Measurements from ENCODE around the gene UVSSA.

Gene UVSSA, protein sequence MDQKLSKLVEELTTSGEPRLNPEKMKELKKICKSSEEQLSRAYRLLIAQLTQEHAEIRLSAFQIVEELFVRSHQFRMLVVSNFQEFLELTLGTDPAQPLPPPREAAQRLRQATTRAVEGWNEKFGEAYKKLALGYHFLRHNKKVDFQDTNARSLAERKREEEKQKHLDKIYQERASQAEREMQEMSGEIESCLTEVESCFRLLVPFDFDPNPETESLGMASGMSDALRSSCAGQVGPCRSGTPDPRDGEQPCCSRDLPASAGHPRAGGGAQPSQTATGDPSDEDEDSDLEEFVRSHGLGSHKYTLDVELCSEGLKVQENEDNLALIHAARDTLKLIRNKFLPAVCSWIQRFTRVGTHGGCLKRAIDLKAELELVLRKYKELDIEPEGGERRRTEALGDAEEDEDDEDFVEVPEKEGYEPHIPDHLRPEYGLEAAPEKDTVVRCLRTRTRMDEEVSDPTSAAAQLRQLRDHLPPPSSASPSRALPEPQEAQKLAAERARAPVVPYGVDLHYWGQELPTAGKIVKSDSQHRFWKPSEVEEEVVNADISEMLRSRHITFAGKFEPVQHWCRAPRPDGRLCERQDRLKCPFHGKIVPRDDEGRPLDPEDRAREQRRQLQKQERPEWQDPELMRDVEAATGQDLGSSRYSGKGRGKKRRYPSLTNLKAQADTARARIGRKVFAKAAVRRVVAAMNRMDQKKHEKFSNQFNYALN

DNA sequence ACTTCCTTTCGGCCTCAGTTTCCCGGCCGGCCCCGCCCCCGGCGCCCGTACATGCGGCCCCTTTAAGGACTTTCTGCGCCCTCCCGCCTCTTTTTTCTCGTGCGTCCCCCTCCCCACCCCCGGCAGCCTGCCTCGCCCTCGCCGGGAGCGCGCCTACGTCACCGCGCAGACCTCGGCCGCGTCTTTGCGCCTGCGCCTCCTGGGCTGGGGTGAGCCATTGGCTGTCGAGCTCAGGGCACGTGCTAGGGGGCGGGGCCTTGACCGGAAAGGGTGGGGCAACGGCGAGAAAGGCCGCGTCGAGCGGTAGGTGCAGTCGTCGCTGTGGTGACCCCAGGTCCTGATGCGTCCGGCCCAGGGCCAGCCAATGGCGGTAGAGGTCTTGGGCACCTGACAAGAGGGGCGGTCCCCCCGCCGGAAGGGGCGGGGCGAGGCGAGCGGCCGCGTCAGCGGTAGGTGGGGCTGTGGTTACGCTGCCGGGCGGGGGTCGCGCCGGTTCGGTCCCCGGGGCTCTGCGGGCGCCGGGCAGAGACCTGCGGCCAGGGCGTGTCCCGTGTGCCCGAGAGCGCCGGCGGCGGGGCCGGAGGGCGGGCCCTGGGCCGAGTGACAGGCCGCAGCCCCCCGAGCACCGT lies at the start of gene UVSSA:
Gene UVSSA (plus strand): TSS at position 428 of the 629 bp plus-strand sequence. CDS start 884 bp downstream, outside the sequence.
- DNase-seq (ENCODE audit: low read depth) = peak; percentile 100

DNA sequence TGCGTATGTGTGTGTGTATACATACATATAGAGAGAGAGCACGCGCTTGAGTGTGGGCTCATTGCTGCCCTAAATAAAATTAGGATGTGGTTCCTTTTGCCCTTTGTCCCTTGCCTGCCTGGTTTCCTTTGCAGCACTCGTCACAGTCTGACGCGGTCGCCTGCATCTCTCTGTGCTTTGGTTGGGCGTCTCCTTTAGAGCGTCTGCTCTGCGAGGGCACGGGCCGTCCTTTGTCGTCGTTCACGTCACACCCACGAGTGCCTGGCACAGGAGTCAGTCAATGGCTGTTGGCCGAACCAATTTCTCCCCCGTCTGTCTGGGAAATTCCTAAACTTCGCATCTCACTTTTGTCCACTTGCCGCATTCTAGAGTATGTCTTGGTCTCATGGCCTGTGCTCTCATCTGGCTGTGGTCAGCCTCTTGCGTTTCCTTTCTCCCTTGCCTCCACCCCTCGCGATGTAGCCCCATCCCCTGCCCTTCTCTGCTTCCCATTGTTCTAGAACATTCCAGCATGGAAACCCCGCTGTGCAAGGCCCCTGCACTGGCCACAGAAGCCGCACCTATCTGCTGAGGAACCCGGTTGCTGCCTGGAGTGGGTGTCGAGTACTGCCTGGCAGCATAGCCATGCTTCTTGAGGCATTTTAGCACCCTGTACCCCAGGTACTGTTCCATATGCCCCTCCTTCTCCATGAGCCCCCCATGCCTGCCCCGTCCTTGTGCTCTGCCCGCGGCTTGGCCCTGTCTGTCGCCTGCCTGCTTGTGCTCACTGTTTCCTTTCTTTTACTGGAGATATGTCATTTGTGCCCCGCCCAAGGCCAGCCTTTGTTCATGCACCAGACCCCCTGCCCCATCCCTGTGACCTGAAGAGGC lies 49.3 kb upstream of the UVSSA start:
- no peak for DNase-seq (ENCODE audit: low read depth)

DNA sequence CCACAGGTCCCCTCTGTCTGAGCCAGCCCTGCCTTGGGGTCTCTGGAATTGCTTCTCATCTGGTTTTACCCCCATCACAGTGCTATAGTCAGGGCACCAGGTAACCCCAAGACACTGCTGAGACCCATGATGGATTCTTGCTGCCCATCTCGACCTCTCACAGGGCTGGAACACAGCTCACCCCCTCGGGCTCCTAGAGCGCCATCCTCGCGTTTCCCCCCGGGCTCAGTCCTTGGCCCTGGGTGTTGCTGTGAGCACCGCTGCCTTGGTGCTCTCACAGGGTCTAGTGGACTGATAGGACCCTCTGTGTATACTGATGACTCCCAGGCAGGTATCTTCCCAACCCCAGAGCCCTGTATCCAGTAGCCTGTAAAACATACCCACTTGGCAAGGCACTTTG lies 48.5 kb upstream of the UVSSA start:
- DNase-seq (ENCODE audit: low read depth) = no peak

DNA sequence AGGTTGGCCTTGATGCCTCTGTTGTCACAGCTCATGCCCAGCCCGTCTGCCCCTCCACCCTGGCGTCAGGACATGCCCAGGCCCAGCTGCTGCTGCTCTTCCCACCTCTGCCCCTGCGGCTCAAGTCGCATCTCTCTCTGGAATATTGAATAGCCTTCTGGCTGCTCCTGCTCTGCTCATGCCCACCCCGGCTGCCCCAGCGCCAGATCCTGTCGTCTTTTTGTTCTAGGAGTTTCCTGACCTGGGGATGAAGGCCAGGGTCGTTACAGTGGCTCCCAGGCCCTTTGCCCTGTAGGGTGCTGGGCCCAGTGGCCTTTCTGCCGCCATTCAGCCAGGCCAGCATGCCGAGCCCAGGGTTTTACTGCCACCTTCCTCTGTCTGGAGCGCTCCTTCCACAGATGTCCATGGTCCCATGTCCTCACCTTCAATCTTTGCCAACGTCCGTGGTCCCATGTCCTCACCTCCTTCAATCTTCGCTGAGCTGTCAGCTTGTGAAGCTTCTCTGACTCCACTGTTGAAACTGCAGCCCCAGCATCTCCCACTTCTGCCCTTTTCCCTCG lies 47.6 kb upstream of the UVSSA start:
- no peak for DNase-seq (ENCODE audit: low read depth)

DNA sequence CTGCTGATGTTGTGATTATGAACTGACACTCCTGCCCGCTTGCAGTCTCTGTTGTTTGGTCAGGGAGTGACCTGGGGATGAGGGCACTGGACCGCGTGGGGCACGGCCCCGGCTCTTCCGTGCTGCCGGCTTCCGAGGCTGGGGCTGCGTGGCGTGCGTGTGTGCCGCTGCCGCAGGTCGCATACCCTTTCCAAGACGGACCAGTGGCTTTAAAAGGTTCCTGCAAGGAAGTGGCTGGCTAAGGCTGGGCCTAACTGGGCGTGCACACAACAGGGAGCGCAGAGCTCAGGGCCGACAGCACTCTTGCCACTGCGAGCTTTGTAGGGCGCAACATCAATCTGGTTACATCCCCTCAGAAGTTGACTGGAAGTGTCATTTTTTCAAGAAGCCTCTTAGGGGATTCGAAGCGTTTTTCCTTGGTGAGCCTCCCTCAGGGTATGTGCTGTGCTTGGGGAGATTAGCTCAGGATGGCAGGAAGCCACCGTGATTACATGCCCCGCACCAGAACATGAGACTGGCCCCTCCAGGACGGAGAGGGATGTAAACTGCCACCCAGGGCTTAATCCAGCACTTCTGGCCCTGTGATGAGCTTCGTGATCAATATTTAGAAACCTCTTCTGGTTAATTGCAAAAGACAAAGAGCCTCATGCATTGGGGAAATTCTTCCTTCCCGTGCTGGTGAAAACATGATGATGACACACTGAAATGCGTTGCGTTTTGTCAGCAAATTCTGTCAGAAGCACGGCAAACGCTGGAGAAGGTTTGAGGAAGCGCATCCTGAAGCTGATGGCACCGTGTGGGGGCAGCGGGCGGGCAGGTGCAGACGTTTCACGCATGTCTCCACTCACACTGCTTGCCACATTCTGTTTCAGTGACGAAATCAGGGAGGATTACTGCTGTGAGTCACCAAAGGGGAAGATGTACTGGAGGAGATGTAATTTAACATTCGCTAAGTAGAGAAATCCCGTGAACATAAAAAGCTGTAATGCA lies 46.2 kb upstream of the UVSSA start:
- peak; percentile 54 for DNase-seq (ENCODE audit: low read depth)

DNA sequence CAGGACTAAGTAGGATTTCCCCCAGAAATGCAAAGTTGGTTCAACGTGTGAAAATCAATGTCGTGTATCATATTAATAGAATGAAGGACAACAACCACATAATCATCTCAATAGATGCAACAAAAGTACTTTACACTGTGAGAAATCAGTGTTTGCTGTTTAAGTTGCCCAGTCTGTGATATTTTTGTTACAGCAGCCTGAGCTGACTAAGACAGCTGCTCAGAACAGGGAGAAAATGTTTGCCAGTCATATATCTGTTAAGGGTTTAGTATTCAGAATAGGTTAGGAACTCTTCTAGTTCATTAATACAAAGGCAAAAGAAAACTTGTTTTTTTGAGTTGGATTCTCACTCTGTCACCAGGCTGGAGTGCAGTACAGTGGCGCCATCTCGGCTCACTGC lies 44.8 kb upstream of the UVSSA start:
- DNase-seq (ENCODE audit: low read depth) = no peak

DNA sequence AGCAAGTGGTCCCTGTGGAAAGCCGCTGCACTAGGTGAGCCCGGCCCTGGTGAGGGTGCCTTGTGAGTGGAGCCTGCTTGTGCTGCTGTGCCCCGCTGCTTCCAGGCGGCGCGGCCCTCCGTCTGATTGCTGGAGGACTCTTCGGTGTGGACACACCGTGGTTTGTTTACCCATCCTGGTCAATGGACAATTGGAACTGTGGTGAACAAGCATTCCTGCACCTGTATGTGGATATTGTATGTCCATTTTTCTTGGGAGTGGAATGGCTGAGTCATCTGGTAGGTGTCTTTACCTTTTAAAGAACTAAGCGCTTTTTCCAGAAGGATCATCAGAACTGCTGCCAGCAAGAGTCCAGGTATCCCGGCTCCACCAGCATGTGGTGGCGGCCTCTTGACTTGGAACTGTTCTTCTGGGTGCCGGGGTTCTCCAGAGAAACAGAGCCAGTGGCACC lies 41.7 kb upstream of the UVSSA start:
- no peak for DNase-seq (ENCODE audit: low read depth)

DNA sequence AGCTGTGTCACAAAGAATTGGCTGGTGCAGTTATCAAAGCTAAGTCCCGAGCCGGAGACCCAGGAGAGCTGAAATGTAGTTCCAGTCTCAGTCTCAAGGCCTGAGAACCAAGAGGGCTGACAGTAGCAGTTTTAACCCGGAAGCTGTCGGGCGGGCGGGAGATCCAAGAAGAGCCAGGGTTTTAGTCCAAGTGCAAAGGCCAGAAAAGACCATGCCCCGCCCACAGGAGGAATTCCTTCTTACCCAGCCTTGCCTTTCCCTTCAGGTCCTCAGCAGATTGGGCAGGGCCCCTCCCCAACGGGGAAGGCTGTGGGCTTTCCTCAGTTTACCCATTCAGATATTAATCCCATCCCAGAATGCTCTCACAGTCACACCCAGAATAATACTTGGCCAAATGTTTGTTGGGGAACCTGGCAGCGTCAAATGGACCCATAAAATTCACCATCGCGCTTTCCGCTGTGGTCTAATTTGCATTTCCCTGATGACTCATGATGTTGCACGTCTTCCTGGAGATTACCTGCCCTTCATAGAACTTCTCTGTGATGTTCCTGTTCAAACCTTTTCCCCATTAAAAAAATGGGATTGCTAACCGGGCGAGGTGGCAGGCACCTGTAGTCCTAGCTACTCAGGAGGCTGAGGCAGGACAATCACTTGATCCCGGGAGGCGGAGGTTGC lies 41.1 kb upstream of the UVSSA start:
- no peak for DNase-seq (ENCODE audit: low read depth)

DNA sequence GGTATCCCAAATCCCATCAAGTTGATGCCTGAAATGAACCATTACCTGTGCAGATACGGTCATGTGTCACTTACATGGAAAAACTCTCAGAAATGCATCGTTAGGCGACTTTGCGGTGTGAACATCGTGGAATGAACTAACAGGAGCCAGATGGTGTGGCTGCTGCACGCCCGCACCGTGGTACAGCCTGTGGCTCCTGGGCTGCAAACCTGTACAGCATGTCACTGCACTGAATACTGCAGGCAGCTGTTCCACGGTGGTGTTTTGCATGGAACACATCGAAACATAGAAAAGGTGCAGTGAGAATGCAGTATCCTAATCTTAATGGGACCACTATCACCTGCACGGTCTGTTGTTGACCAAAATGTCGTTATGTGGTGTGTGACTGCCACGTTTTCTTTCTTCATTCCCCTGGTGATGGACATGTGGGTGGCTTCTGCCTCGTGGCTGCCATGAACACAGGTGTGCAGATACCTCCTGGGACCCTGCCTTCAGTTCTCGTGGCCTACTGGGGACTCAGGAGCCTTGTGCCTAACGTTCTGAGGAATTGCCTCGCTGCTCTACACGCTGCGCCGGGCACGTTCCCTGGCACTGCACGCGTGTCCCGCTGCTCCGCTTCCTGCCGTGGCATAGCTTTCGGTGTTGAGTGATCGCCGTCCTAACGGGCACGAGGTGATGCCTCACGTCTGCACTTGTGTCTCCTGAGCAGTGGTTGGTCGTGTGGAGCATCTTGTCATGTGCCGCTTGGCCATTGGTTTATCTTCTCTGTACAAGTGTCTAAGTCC lies 38.9 kb upstream of the UVSSA start:
- DNase-seq (ENCODE audit: low read depth) = no peak

DNA sequence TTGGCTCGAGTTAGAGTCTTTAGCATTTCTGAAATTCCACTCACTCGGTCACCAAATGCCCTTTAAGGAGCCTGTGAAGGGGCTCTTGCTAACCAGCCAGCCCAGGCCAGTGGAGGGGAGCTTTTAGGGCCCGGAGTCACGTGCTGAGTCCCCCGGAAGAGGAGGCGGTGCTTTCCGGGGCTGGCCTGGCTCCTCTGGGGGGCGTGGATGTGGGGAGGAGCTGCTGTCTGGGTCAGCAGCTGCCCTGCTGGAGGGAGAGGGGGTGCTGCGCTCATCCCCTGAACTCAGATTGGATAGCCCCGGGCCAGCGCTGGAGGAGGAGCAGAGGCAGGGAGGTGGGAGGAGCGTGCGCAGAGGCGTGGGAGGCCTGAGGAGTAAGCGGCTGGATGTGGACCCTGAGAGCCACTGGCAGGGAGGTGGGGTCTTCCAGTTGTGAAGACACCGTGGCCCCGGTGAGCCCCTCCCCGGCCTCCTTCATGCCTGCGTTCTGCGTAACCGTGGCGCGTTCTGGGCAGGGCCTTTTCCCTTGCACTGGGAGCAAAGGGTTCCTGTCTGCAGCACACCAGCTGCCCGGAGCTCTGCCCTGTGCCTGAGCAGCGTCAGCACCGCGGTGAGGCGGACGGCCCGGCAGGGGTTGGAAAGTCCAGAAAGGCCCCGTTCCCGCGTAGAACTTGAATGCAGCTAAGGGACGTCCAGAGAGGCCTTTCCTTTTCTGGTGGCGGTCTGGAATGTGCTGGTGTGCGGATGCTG lies 37.6 kb upstream of the UVSSA start:
- DNase-seq (ENCODE audit: low read depth) = peak; percentile 95

DNA sequence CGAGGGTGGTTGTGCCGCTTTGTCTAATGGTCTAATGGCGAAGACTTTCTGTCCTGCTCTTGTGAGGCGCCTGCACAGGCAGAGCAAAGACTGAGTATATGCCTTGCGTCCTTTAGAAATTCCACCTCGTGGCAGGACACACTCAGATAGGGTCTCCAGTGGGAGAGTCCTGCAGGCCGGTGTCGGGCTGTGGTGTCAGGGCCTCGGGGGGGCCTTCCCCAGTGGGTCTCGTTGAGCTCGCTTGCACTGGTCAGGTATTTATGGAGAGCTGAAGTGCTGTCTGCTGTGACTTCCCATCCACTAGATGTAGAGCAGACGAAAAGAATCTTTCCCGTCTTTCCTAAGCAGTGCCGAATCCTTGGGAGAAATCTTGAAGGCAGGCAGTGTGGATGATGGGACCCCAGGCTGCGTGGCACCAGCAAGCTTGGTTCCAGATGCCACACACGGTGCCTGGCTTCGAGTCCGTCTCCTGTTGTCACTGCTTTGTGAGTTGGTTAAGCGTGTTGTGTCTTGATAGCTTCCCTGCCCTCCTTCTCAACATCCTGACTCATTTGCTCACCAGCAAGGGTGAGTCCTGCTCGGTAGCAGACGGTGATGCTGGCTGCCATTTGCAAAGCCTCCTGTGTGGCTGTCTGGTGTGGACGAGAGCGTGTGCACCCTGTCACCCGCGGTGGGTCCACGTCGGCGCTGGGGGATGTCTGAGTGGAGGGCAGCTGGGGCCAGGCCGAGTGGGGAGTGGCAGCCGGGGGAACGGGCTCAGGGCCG lies 36.8 kb upstream of the UVSSA start:
- no peak for DNase-seq (ENCODE audit: low read depth)

DNA sequence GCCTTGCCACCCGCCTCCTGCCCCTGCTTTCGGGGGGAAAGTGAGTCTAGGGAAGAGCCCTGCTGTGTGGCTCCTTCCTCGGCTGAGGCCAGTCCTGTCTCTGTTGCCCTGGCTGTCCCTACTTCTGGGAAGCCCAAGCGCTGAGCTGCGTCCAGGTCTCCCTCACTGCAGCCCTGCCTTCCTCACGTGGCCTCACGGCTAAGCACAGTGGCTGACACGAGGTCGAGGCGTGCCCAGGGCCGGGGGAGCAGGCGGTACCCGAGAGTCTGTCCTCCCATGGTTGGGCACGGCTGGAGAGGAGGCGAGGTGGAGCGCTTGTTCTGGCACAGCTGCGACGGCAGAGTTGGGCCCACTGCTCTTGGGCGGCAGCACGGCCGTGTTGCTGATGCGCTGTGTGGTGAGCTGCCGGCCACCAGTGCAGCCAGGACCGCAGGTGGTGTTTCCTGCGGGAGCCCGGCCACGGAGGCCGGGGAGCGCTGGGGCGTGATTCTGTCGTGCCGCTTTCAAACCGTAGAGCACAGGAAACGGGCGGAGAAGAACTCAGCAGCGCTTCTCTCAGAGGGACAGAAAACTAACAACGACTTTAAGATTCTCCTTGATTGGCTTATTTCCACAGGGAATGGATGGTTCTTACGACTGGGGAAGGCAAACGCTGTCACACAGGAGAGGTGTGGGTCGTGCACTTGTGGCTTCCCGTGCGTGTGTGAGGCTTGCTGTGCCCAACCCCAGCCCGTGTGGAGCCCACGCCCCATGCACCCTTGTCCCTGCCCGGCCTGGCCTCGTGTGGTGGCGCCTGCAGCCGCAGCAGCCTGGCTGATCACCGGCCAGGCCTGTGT lies 36.0 kb upstream of the UVSSA start:
- DNase-seq (ENCODE audit: low read depth) = no peak

DNA sequence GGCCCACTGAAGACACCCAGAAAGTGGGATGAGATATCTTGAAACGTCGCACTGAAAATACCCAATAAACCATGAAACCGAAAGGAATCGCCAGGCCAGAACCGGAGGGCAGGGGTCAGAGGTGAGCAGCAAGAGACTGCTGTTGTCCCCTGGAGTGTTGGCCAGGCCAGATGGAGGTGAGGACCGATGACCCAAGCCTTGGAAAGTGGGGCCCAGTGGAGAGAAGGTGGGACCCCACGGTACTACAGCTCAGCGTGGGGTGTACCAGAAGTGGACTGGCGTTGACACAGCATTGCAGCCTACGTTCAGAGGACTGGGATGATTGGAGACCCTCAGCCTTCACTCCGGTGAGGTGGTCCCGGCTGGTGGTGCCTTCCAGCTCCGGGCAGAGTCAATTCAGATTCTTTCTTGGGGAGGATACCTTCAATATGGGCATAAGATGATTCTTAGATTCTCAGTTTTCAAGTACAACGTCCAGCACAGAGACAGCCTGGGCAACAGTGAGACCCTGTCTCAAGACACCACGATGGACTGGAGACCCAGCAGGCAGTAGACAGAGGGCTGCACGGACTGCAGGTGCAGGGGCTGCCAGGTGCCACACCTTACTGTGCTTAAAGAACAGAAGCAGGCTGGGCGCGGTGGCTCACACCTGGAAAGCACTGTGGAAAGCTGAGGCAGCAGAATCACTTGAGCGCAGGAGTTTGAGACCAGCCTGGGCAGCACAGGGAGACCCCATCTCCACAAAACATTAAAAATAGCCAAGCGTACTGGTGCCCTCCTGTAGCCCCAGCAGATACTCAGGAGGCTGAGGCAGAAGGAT lies 34.0 kb upstream of the UVSSA start:
- no peak for DNase-seq (ENCODE audit: low read depth)

DNA sequence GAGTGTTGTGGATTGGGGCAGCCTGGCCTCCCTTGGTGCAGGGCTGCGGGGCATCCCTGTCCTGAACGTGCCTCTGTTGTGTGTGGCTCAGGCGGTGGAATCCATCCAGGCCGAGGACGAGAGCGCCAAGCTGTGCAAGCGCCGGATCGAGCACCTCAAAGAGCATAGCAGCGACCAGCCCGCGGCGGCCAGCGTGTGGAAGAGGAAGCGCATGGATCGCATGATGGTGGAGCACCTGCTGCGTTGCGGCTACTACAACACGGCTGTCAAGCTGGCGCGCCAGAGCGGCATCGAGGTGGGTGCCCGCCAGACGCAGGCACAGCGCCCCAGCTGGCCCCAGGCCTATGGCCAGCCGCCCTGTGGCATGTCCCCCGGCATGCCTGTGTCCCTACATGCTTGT lies 31.7 kb upstream of the UVSSA start:
- DNase-seq (ENCODE audit: low read depth) = no peak

DNA sequence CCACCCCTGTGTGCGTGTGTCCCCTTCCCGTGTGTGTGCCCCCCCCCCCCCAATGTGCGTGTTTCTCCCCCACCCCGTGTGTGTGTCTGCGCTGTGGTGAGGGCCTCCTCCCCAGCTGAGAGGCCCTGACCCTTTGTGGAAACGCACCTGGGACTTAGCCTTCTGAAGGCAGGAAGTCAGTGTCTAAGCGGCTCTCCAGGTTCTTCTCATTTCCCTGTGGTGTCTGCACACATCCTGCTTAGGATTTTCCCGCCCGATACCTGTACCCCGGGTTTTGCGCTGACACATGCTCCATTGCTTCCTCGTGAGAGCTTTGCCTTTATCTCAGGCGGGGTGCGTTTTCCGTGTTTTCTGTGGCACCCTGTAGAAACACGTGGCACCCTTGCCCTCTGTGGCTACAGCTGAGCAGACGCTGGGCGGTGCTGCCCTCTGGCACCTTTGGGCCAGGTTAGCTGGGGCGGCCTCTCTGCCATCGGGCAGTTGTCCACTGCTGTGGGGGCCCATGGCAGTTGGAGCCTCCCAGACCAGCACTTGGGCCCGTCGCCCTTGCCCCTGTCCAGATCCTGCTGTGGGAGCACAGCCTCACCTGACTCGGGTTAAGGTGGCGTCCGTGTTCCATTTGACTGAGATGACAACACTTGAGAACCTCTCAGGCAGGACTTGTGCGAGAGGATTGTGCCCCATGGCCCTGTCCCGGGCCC lies 31.0 kb upstream of the UVSSA start:
- DNase-seq (ENCODE audit: low read depth) = no peak
